ENCODE data around the gene MYOM3. TPM values are rescaled to one million over a fixed set of nuclear protein-coding genes. Genes with fewer than 3 reads are reported as not detected.
"Not testable (repeated sequence)": the region's sequence is repeated elsewhere in the genome, so short reads cannot be mapped to it uniquely, and the experiment has no call there.

MYOM3 gene
- polyA plus RNA-seq, 10 donors: 221 to 445 (median 363) TPM

- no peak for DNase-seq
Observed at GRCh38 chr1:24042315-24042714, 69.6 kb downstream of the MYOM3 start.

DNA sequence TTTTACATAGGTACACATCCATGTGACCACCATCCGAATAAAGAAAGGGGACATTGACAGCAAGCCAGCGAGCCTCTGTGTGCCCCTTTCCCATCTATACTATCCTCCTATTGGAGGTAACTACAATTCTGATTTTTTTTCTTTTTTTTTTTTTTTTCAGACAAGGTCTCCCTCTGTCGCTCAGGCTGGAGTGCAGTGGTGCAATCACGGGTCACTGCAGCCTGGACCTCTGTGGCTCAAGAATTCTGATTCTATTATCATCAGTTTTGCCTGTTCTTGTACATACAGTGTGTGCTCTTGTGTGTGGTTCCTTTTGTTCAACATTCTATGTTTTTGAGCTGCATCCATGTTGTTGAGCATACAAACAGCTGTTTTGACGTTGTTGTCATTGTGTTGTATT, 75.8 kb downstream of the MYOM3 start:
- DNase-seq: no peak

GRCh38 chr1:24032981-24033380, 79.0 kb downstream of the MYOM3 start:
- DNase-seq: no peak

GRCh38 chr1:24030976-24031516, 80.9 kb downstream of the MYOM3 start:
- DNase-seq: not testable (repeated sequence)

DNA sequence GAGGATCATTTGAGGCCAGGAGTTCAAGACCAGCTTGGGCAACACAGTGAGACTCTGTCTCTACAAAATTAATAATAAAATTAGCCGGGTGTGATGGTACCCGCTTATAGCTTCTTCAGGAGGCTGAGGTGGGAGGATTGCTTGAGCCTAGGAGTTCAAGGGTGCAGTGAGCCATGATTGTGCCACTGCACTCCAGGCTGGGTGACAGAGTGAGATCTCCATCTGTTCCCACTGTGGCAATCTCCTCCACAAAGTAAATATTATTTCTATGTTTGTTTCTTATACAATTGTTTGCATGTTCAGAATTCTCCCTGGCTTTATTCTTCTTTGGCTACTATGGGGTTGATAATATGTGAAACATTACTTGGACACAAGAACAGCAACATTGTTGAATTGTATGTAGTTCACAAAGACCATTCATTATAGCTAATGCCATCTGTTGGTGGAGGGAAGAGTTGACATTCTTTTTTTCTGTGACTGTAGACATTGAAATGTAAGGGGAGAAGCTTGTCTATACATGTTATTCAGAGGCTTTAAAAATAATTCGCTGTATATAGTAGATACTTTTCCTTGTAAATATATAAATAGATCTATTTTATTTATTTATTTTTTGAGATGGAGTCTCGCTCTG, 84.0 kb downstream of the MYOM3 start:
- DNase-seq: peak; percentile 48 to 68 (median 57)

DNA sequence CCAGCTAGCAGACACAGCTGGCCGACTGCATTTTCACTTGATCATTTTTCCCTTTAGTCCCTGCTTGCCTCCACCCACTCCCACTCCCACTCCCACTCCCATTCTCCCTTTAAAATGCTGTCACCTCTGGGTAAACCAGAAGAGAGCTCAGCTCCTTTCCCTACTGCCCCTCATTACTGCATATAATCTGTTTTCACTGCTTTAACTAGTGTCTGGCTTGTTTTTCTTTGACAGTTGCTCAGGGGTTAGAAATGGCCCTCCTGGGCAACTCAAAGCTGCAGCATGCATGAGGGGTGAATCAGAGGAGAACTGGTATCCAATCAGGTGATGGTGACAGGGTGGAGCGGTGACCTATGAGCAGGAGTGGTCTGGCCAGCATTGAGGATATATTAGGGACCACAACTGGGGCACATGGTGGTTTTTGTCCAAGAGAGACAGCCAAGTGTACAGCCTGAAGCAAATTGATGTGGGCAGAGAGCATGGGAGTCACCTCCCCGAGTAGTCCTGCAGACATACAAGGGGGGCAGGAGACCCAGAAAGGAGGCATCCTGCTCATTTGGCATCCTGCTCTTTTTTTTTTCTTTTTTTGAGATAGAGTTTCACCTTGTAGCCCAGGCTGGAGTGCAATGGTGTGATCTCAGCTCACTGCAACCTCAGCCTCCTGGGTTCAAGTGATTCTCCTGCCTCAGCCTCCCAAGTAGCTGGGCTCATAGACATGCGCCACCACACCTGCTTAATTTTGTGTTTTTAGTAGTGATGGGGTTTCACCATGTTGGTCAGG, 89.2 kb downstream of the MYOM3 start:
- peak in 1 of 3 donors; percentile 52 for DNase-seq

DNA sequence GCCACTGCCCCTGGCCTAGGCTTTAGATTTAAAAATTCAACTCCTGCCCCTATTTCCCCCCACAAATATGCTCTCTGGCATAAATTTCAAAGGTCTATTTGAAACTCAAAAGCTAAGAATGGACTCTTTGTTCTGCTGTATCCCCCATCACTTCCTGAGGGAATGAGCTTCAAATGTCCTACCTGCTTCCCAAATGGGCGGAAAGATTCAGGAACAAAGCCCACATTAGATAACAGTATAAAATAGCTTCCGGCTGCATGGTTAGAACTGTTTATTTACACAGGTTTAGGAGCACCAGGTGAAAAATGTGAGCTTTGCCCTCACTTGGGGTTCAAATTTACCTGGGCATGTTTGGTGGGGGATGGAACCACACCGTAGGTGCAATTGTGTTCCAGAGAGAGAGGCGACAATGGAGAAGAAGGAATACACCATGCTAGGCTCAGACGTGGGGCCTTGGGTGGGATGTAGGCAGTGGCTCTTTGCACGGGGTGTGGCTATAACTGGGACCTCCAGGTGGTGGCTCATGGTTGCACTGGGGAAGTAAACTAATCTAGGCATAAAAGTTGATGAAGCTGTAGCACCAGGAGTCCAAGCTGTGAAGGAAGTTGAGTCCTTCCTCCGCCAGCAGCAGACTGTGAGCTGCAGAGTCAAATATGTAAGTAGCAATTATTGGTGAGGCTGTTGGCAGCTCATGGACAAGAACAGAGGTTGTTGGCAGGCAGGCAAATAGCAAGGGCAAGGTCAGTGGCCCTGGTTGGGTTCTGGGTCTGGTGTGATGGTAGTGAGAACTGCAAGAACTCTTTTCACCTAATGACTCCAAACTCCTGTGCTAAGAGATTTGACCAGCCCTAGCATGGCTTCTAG, 90.3 kb downstream of the MYOM3 start:
- DNase-seq: no peak

DNA sequence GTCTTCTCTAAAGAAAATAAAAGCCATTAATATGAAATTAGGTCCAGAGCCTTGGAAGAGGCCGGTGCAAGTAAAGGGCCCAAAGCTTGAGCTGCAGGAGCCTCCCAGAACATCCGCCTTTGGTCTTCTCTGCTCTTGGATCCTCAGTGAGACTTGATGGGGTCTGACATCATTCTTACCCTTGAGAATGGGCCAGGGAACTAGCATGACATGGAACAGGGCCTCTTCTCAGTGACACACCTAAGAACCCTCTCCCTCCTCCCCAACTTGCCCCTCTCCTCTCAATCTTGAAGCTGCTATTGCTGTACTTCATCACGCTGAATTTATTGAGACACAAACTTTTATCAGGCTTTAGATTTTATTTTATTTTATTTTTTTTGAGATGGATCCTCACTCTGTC, 91.5 kb downstream of the MYOM3 start:
- DNase-seq: no peak

DNA sequence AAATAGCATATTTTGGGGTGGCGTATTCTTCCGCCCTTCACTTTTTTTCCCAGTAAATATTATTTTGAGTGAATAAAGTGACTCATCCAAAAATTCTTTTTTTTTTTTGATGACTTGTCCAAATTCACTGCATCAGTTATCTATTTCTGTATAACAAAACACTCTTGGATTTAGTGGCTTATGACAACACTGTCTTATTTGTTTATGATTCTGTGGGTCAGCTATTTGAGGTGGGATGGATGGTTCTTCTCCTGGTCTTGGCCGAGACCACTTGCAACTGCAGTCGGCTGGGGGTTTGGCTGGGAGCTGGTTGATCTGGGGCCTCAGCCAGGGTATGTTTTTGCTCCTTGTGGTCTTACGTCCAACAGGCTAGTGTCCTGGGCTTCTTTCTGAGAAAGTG, 91.9 kb downstream of the MYOM3 start:
- DNase-seq: peak in 1 of 3 donors; percentile 64

- peak; percentile 96 to 98 (median 97) for DNase-seq
Observed at GRCh38 chr1:24018611-24019580, 93.0 kb downstream of the MYOM3 start.

DNA sequence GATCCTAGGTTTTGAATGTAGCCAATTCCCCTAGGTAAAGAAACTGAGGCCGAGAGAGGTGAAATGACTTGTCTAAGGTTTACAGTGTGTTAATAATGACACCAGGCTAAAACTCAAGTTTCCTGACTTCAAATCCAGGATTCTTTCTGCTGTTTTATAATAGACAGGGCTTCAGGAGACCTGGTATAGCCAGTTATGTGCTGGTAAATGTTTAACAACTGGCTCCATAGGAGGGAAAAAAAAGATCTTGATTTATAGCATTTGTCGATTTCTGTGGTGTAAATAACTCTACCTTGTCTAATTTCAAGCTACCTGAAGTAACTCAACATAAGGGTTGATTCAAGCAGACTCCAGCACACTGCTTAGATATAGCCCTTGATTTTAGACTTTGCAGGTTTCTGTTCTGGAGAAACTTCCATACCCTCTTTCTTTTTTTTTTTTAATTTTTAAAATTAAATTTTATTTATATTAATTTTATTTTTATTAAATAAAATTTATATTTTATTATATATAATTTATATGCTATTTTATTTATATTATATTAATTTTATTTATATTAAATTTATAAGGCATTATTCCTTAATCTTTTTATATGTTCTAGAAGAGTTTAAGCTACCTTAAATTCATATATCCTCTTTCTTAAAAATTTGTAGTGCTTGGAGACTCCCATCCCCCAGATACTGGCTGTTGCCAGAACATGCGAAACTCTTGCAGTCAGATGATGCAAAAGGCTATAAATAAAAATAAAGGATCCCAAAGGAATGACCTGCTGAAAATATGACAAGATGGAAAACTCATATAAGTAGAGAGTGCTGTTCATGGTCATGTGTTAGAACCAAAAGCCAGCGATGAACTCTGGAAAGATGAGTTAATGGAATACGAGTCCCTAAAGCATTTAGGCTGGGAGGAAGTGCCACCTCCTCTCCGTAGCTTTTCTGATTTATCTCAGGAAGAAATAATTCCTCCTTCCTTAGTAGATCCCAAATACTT, 96.4 kb downstream of the MYOM3 start:
- peak; percentile 91 to 95 (median 92) for DNase-seq

DNA sequence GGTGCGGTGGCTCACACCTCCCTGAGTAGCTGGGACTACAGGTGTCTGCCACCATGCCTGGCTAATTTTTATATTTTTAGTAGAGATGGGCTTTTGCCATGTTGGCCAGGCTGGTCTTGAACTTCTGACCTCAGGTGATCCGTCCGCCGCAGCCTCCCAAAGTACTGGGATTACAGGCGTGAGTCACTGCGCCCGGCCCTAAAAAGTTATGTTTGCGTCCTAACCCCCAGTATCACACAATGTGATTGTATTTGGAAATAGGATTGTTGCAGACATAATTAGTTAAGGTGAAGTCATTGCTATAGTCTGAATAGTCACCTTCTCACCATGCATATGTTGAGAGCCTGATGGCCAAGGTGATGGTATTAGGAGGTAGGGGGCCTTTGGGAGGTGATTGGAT, 99.1 kb downstream of the MYOM3 start:
- not testable (repeated sequence) for DNase-seq

- DNase-seq: no peak
Observed at GRCh38 chr1:24010650-24011049, 101.3 kb downstream of the MYOM3 start.

- no peak for DNase-seq
Observed at GRCh38 chr1:24009406-24009805, 102.5 kb downstream of the MYOM3 start.

GRCh38 chr1:24008574-24009184, 103.3 kb downstream of the MYOM3 start:
- DNase-seq: not testable (repeated sequence)

DNA sequence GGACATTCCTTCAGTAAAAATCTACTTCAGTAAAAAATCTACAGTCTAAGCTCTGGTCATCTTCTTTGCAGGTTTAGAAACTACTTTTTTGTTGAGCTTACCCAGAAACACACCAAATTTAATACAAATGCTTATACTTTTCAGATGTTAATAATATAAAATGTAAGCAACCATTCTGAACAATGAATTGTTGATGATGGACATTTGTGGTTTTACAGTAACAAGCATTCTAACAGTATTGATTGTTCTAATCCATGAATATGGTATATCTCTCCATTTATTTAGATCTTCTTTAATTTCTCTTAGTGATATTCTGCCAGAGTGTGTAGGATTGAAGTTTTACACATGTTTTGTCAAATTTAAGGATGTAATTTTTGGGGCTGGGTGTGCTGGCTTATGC, 104.9 kb downstream of the MYOM3 start:
- DNase-seq: no peak
